NCI-H2196 (cell line): ENCODE measurements around the gene JPT2.
"Not testable (repeated sequence)": the region's sequence is repeated elsewhere in the genome, so short reads cannot be mapped to it uniquely, and the experiment has no call there.

ENCODE experiments used
- DNase-seq: peaks from one replicate; lab custom pipeline; 2025; ENCODE audit not compliant: unreplicated experiment; lab: John Stamatoyannopoulos, UW

JPT2 gene

GRCh38 chr16:1673424-1674151, 4.5 kb upstream of the JPT2 start:
- no peak for DNase-seq

GRCh38 chr16:1674306-1674705, 3.8 kb upstream of the JPT2 start:
- no peak for DNase-seq

DNA sequence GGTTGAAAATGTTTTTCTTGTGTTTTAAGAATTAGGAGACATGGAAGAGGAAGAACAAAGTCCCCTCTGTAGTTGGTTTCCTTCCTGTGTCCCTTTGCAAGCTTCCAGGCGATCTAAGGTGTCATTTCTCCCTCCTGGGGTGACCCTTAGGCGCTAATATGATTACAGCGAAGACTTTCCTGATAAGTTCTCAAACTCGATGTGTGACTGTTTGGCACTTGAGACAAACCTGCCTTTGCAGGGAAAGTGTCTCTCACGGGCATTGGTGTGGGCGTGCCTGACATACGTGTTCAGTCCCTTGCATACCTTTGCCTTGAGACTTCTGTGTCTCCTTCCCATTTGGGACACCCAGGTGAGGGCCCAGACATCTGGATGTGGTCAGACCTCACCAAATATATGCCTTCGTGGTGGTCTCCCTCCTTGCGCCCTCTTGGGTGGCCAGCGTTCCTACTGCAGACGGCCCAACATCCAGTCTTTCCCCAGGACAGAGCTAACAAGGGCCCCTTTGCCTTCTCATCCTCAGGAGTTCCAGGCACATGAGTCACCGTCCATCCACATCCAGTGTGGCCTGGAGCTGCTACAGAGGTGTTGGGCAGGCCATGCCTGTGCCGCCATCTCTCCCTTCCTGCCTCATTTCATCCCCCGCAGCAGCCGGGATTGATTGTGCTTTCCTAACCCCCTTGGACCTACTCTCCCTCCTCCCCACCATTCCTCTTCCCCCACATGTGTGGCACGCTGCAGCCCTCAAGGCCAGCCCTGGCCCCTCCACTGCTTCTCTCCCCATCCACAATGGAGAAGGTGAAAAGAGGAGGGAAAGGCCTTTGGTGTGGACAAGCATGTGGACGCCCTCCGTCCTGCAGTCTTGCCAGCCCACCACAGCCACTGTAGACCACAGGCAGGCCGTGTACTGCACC, 3.1 kb upstream of the JPT2 start:
- DNase-seq: no peak

- DNase-seq: no peak
These were observed 1.4 kb upstream of the JPT2 start for GRCh38 chr16:1676661-1677060.

- DNase-seq: no peak
These were observed 740 bp upstream of the JPT2 start for GRCh38 chr16:1677339-1677738.

GRCh38 chr16:1678500-1679098, 520 bp downstream of the JPT2 start:
- DNase-seq: no peak

- DNase-seq: no peak
These were observed 2.3 kb downstream of the JPT2 start for GRCh38 chr16:1680361-1680760.

DNA sequence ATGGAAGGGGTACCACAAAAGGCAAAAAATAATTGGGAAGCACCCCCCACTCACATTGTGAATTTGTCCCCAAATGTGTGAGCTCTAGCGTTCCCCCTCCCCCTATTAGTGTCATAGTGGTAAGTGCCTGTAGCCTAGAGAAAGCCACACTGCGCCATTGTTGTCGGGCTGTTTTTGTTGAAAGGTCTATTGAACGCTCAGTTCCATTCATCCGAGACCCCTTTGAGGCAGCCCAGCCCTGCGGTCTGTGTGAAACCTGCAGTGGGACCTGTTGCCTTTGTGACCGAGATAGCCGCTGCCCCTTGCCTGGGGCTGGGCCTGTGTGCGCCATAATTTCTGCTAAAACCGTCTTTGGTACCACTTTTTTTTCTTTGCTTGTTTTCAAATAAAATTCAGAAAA, 3.0 kb downstream of the JPT2 start:
- DNase-seq: no peak

GRCh38 chr16:1687427-1688316, 9.6 kb downstream of the JPT2 start:
- DNase-seq: no peak

DNA sequence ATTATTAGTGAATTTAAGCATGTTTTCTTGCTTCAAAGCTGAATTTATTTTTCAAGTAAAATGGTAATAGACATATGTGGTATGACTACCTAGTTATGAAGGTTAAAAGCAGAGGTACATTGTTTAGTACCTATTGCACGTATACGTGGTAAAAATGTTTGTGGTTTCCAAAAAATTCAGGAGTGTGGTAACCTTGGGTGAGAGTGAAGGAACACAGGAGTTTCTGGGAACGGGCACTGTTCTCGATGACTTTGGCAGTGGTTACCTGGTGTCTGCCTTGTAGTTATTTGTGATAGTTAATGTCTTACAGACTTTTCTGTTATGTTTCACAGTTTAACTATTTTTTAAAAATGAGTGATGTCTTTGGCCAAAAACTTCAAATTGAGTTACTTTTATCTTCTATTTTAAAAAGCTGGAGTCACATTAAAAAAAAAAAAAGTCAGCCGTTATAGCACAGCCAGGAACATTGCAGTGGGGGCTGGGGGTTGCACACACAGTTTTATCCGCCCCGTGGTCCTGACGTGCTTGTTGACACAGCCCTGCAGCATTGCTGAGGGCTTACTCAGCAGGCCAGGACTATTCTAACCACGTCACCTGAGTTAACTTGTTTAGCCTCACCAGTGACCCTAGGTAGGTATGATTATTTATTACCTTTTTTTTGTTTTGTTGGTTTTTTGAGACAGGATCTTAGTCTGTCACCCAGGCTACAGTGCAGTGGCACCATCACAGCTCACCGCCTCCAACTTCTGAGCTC, 10.9 kb downstream of the JPT2 start:
- DNase-seq: no peak

DNA sequence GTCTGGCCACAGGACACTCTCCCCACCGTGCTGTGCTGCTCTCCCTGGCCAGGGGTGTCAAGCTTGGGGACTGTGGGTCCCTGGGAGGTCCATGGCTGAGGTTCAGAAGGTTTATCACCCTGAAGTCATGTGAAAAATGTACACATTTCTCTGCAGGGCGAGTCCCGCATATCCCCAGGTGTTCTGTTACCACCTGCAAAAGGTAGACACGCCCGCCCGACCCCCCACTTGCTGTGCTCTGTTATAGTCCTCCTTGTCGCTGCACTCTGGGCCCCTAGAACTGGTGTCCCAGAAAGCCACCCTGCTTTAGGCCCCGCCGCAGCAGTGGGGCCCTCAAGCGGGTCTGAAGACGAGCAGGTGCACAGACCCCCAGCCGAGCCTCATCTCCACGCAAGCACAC, 11.8 kb downstream of the JPT2 start:
- DNase-seq: no peak

DNA sequence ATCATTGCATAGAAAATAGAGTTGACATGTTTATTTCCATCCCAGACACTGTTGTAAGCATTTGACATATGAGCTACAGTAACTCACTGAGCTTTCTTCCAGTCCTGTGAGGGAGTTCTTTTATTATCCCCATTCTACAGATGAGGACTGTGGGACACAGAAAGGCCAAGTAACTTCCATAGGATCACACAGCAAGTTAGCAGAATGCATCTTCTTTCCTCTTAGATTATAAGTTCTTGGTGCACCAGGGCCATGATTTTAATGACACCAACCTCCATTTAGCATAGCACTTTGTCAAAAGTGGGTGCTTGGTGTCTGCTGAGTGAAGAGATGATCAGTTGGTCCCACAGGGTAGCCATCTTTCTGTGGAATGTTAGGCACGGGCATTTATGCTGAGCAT, 12.7 kb downstream of the JPT2 start:
- DNase-seq: no peak

DNA sequence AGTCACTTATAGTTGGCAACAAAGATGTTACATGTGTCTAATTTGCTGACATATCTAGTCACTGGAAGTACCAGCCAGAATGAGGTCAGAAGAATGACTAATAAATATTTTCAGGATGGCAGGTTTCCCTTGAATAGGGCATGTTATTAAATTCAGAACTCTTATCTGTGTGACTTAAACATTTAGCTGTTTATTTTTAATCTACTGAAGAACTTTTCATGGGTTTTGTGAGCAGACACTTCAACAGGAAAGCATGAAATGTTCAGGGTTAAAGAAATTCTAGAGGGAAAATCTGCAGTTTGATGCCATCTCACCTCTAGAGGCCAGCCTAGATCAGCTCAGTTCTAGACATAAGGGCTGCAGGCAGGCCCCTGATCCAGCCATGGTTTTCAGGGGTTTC, 13.2 kb downstream of the JPT2 start:
- DNase-seq: no peak

GRCh38 chr16:1691956-1692355, 13.9 kb downstream of the JPT2 start:
- DNase-seq: no peak

DNA sequence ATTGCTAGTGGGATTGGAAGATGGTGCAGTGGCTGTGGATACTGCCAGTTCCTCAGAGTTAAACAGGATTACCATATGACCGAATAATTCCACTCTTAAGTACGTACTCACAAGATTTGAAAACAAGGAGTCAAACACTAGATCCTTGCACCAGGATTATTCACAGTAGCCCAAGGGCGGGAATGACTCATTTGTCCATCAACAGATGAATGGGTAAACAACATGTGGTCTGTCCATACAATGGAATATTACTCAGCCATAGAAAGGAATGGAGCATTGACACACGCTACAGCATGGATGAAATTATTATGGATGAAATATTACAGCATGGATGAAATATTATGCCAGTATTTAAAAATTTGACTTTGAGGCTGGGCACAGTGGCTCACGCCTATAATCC, 18.8 kb downstream of the JPT2 start:
- no peak for DNase-seq

- DNase-seq: no peak
These were observed 20.6 kb downstream of the JPT2 start for GRCh38 chr16:1698680-1699079.

DNA sequence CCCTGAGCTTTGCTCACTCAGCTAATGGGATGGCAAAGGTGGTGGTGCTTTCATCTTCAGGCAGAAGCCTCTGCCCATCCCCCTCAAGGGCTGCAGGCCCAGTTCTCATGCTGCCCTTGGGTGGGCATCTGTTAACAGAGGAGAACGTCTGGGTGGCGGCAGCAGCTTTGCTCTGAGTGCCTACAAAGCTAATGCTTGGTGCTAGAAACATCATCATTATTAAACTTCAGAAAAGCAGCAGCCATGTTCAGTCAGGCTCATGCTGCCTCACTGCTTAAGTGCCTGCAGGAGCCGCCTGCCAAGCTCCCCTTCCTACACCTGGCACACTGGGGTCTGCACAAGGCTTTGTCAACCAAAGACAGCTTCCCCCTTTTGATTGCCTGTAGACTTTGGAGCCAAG, 22.2 kb downstream of the JPT2 start:
- DNase-seq: no peak

- no peak for DNase-seq
These were observed 23.3 kb downstream of the JPT2 start for GRCh38 chr16:1701216-1701878.

DNA sequence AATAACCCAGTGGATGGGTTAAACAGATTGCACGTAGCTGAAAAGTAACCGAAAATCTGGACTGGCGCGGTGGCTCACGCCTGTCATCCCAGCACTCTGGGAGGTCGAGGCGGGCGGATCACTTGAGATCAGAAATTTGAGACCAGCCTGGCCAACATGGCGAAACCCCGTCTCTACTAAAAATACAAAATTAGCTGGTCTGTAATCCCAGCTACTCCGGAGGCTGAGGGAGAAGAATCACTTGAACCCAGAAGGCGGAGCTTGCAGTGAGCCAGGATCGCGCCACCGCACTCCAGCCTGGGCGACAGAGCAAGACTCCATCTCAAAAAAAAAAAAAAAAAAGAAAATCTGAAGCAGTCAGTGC, 27.2 kb downstream of the JPT2 start:
- not testable (repeated sequence) for DNase-seq
